Peyer's patch (tissue), 4 donors: ENCODE data around the gene MEG3. TPM values are rescaled to one million over a fixed set of nuclear protein-coding genes. Genes with fewer than 3 reads are reported as not detected.

Experiments
- DNase-seq, 3 donors: peaks; one replicate each; pipeline ENCODE4 v3.0.0-alpha.2; 2017 to 2019
- H3K27ac ChIP-seq, 4 donors: fragments of 200-600 bp; sonication (generic); one replicate each; pipeline ENCODE4 v1.5.1; 2016 to 2019
- H3K27me3 ChIP-seq, 2 donors: fragments of 200-600 bp; sonication (generic); one replicate each; pipeline ENCODE4 v1.5.1; 2019
- H3K36me3 ChIP-seq, 3 donors: fragments of 200-600 bp; sonication (generic); one replicate each; pipeline ENCODE4 v1.5.1; 2016 to 2019
- H3K4me1 ChIP-seq, 4 donors: fragments of 200-600 bp; sonication (generic); one replicate each; pipeline ENCODE4 v1.5.1; 2016 to 2019
- H3K4me3 ChIP-seq, 4 donors: fragments of 200-600 bp; sonication (generic); 1 replicate in 3 of 4; 2 replicates in 1 of 4; pipeline ENCODE4 v1.5.1; 2016 to 2019; ENCODE audit warnings: mild to moderate bottlenecking in 1 of 4
- H3K9me3 ChIP-seq, 4 donors: fragments of 200-600 bp; sonication (generic); one replicate each; pipeline ENCODE4 v1.5.1; 2016 to 2019; ENCODE audit warnings: mild to moderate bottlenecking in 1 of 4
- CTCF ChIP-seq, 6 experiments: fragments of 450-650 bp in 4 of 6; fragments of 200-600 bp in 2 of 6; sonication (generic) in 1 of 6; IDR thresholded peaks; one replicate each; pipeline ENCODE4 v1.5.1; 2017 to 2019; ENCODE audit warnings: antibody characterized with exemption in 6 of 6, mild to moderate bottlenecking in 3 of 6, moderate library complexity in 1 of 6
- POLR2A ChIP-seq, 2 donors: fragments of 450-650 bp; IDR thresholded peaks; one replicate each; pipeline ENCODE4 v1.5.1; 2017; ENCODE audit warnings: antibody characterized with exemption in 2 of 2, mild to moderate bottlenecking in 2 of 2, moderate library complexity in 2 of 2
- total RNA-seq, 4 donors: library from RNA; depleted of rRNA; stranded (reverse); fragments of >200 nt; gene quantifications; one replicate each; pipeline ENCODE4 v1.1.0, GENCODE V29; 2016

MEG3 gene
- total RNA-seq, 4 donors from 2014 or later, result 5.8 to 135 (median 33.8) TPM

DNA sequence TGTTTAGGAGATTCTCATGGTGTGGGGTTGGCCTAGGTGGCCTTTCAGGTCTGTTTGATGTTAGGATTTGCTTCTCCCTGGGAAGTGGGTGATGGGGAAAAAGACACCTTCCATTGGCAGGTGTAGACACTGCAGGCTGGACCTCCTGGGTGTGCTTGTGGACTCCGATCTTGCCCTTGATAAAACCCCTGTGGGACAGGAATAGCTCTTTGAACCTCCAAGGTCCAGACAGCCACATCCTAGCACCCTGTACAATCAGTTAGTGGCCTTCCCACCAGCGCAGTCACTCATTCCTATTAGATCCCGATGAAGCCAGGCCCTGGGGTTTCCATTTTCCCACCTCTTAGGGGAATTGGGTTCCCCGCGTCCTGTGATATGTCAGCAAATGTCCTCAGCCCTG, 28.5 kb downstream of the MEG3 start:
- H3K4me1 ChIP-seq, result no peaks in the 10 kb centered on the region

DNA sequence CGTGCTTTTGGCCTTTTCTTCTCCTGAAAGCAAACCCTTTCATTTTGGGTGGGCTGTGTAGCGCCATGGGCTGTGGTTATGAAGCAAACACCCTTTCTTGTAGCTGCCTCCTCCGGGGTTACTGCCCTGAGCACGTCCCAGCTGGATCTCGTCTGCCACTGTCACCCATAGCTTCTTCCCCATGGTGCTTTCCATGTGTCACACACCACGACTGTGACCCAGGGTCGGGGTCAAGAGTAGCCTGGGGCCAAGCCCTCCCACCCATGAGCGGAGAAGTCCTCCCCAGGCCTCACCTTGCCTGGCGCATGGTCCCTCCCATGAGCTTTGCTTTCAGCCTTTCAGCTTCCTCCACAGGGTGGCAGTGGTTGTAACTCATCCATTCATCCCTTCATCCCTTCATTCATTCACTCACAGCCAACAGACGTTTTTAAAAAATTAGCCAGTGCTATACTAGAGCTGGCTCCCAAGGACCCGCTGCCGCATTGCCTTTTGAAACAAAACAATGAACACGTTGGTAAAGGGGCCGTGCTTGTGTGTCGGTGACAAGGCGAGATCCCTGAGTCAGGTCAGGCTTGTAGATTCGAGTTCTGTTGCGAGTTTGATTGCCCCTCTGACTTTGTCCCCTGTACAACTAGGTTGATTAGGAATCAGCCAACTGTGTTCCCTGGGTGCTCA, 29.5 kb downstream of the MEG3 start:
- no peaks in the 10 kb centered on the region for H3K4me1 ChIP-seq
- no peaks in the 10 kb centered on the region for H3K9me3 ChIP-seq
- peak in 1 of 3 donors; percentile 13 for DNase-seq
- H3K27ac ChIP-seq, result no peak overlapping the region
- H3K36me3 ChIP-seq, result no peaks in the 10 kb centered on the region
- TF ChIP-seq POLR2A (IDR thresholded peaks at IDR 0.05) (no peak), CTCF (IDR thresholded peaks at IDR 0.05) (no peak)
- H3K27me3 ChIP-seq, result no peaks in the 10 kb centered on the region
- H3K4me3 ChIP-seq, result no peak overlapping the region

More for the DNA sequence above, 28.5 kb downstream of the MEG3 start:
- Histone ChIP-seq H3K27ac (no peak overlapping the region), H3K27me3 (no peaks in the 10 kb centered on the region), H3K4me3 (no peak overlapping the region), H3K9me3 (no peaks in the 10 kb centered on the region), H3K36me3 (no peaks in the 10 kb centered on the region)
- TF ChIP-seq CTCF (IDR thresholded peaks at IDR 0.05) (no peak), POLR2A (IDR thresholded peaks at IDR 0.05) (no peak)
- DNase-seq, result peak in 1 of 3 donors; percentile 15

DNA sequence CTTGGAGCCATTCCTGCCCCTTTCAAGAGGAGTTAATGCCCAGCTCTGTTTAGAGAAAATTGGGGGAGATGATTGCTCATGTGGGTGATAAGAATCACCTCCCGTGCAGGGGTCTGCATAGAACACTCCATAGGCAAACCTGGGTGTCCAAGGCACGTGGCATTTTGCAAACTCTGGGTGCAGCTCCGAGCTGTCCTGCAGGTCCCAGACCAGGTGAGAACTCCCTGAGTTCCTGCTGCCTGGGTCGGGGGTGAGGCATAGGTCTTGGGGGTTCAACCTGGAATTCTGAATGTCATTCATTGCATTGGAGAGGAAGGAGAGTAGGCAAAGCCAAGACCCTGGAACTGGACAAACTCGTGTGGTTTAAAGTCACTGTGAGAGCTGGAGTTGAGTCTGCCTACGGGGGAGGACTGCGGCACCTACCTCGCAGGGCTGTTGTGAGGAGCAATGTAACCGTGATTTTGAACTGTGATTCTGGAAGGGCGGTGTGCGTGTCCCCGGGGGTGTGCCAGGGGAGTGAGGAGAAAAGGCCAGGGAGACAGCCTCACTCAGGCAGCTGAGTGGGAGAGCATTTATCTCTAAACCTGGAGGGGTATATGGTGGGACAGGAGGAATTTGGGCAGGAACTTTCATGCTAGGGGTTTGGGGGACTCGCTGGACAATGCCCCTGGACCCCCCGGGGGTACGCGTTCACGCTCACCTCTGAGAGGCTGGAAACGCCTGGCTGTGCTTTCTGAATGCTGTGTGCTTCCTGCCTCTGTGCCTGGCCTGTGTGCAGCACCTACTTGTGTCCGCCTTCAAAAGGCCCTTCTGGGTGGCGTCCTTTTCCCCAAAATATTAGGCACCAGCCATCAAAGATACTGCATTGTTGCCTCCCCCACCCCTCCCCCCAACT, 30.4 kb downstream of the MEG3 start:
- TF ChIP-seq POLR2A (IDR thresholded peaks at IDR 0.05) (no peak), CTCF (IDR thresholded peaks at IDR 0.05) (no peak)
- Histone ChIP-seq H3K27ac (no peak overlapping the region), H3K9me3 (no peaks in the 10 kb centered on the region), H3K36me3 (no peaks in the 10 kb centered on the region), H3K4me3 (no peak overlapping the region), H3K4me1 (no peaks in the 10 kb centered on the region), H3K27me3 (no peaks in the 10 kb centered on the region)
- DNase-seq, result peak in 1 of 3 donors; percentile 22

DNA sequence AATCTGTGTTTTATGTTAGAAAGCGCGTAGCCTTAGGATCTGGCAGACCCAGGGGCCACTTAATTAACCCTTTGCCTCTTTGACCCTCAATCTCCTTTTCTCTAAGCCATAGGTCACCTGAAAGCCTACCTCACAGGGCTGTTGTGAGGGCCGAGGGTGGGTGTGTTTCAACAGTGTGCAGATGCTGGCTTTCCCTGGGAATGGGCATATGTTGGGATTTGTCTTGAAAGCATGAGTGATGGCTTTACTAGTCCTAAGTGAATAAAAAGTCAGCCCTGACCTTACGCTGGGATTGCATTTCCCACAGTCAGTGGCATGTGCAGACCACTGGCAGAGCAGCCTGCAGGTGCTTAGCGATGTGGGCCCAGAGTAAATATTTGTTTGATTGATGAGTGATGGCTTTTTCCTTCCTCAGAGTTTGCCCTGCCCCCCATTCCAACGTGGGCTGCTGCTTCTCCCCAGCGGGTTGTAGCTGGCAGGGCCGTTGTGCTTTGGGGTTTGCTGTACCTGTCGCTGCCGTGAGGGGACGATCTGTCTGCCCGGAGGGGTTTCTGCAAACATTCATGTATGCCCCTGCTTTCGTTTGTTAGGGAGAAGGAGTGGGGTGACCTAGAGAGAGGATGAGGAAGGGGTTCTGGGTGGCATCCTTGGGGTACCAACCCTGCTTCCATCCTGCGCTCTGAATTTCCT, 31.5 kb downstream of the MEG3 start:
- H3K4me1 ChIP-seq, result no peaks in the 10 kb centered on the region
- H3K36me3 ChIP-seq, result no peaks in the 10 kb centered on the region
- no peak overlapping the region for H3K4me3 ChIP-seq
- no peak for DNase-seq
- TF ChIP-seq CTCF (IDR thresholded peaks at IDR 0.05) (no peak), POLR2A (IDR thresholded peaks at IDR 0.05) (no peak)
- H3K9me3 ChIP-seq, result no peaks in the 10 kb centered on the region
- no peak overlapping the region for H3K27ac ChIP-seq
- H3K27me3 ChIP-seq, result no peaks in the 10 kb centered on the region

GRCh38 chr14:100857923-100858837, 32.3 kb downstream of the MEG3 start:
- Histone ChIP-seq H3K27ac (no peak overlapping the region), H3K4me3 (no peak overlapping the region), H3K36me3 (no peaks in the 10 kb centered on the region), H3K4me1 (no peaks in the 10 kb centered on the region), H3K27me3 (no peaks in the 10 kb centered on the region), H3K9me3 (no peaks in the 10 kb centered on the region)
- no peak for DNase-seq
- TF ChIP-seq CTCF (IDR thresholded peaks at IDR 0.05) (no peak), POLR2A (IDR thresholded peaks at IDR 0.05) (no peak)
